KMS-11 (cell line): ENCODE results near the gene PRPF39.

Experiments
- H2AFZ ChIP-seq: fragments of 200-600 bp; sonication (generic); 2 replicates; pipeline ENCODE4 v1.6.1; 2016; ENCODE audit warnings: antibody characterized with exemption, mixed run types, low read depth
- H3K27ac ChIP-seq: fragments of 200-600 bp; sonication (generic); 2 replicates; pipeline ENCODE4 v1.6.1; 2016; ENCODE audit warnings: mild to moderate bottlenecking, mixed run types
- H3K27me3 ChIP-seq: fragments of 200-600 bp; sonication (generic); 2 replicates; pipeline ENCODE4 v1.6.1; 2017; ENCODE audit warnings: mild to moderate bottlenecking, low read depth, mixed run types, moderate library complexity; ENCODE audit not compliant: insufficient read depth
- H3K36me3 ChIP-seq: fragments of 200-600 bp; sonication (generic); 2 replicates; pipeline ENCODE4 v1.6.1; 2017; ENCODE audit warnings: mild to moderate bottlenecking, mixed run types; ENCODE audit not compliant: insufficient read depth
- H3K4me1 ChIP-seq: fragments of 200-600 bp; sonication (generic); 2 replicates; pipeline ENCODE4 v1.6.1; 2016; ENCODE audit warnings: mild to moderate bottlenecking, low read depth, mixed run types; ENCODE audit not compliant: poor library complexity, severe bottlenecking
- H3K4me2 ChIP-seq: fragments of 200-600 bp; sonication (generic); 2 replicates; pipeline ENCODE4 v1.7.0; 2016; ENCODE audit warnings: mild to moderate bottlenecking, mixed run types
- H3K4me3 ChIP-seq: fragments of 200-600 bp; sonication (generic); IDR thresholded peaks from 2 replicates; pipeline ENCODE4 v1.6.1; 2017; ENCODE audit warnings: low read depth, low read length, mixed read lengths; ENCODE audit not compliant: insufficient read depth
- H3K79me2 ChIP-seq: fragments of 200-600 bp; sonication (generic); 2 replicates; pipeline ENCODE4 v1.6.1; 2016; ENCODE audit warnings: low read depth, mixed run types; ENCODE audit not compliant: insufficient read depth
- H3K9ac ChIP-seq: fragments of 200-600 bp; sonication (generic); 2 replicates; pipeline ENCODE4 v1.6.1; 2016; ENCODE audit warnings: mild to moderate bottlenecking, mixed run types
- H4K20me1 ChIP-seq: fragments of 200-600 bp; sonication (generic); 2 replicates; pipeline ENCODE4 v1.6.1; 2016; ENCODE audit warnings: mild to moderate bottlenecking, mixed run types; ENCODE audit not compliant: insufficient read depth
- TF ChIP-seq, protein P1 (sequence below): fragments of 200-600 bp; sonication (generic); conservative IDR thresholded peaks from 2 replicates; pipeline ENCODE4 v1.6.1; 2017; ENCODE audit warnings: low read depth, mild to moderate bottlenecking, antibody characterized with exemption, low read length, moderate library complexity, mixed read lengths

Gene PRPF39

DNA sequence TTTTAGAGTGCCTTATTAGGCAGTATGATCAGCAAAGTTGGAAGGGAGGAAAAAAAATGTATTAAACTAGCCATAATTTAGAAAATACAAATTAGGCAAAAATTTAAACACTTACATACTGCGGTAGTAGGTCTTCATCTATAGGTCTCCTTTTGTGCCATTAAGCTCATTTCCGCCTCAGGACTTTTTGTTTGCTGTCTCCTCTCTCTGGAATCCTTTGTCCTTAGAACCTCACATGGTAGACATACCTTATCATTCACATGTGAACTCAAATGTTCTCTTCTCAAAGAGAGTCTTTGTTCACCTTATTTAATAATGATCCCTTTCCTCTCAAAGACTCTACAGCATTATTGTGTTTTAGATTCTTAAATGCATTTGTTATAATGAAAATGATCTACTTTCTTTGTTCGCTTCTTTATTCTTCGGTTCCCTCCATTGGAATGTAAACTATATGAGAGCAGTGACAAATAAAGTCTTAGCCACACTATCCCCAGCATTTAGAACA lies 66.5 kb downstream of the PRPF39 start:
- H3K4me1 ChIP-seq = no peaks in the 10 kb centered on the region
- H3K4me3 ChIP-seq = no peak overlapping the region
- no peak overlapping the region for H3K4me2 ChIP-seq
- H3K27me3 ChIP-seq = no peaks in the 10 kb centered on the region
- TF ChIP-seq, protein P1, sequence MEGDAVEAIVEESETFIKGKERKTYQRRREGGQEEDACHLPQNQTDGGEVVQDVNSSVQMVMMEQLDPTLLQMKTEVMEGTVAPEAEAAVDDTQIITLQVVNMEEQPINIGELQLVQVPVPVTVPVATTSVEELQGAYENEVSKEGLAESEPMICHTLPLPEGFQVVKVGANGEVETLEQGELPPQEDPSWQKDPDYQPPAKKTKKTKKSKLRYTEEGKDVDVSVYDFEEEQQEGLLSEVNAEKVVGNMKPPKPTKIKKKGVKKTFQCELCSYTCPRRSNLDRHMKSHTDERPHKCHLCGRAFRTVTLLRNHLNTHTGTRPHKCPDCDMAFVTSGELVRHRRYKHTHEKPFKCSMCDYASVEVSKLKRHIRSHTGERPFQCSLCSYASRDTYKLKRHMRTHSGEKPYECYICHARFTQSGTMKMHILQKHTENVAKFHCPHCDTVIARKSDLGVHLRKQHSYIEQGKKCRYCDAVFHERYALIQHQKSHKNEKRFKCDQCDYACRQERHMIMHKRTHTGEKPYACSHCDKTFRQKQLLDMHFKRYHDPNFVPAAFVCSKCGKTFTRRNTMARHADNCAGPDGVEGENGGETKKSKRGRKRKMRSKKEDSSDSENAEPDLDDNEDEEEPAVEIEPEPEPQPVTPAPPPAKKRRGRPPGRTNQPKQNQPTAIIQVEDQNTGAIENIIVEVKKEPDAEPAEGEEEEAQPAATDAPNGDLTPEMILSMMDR = no peak
- H2AFZ ChIP-seq = no peak overlapping the region
- no peaks in the 10 kb centered on the region for H4K20me1 ChIP-seq
- no peak overlapping the region for H3K27ac ChIP-seq
- no peaks in the 10 kb centered on the region for H3K79me2 ChIP-seq
- H3K9ac ChIP-seq = no peak overlapping the region
- no peaks in the 10 kb centered on the region for H3K36me3 ChIP-seq

- Histone ChIP-seq H3K4me2 (no peak overlapping the region), H3K27me3 (no peaks in the 10 kb centered on the region), H2AFZ (no peak overlapping the region), H3K9ac (no peak overlapping the region), H3K27ac (no peak overlapping the region), H3K36me3 (no peaks in the 10 kb centered on the region), H3K4me3 (no peak overlapping the region), H3K4me1 (no peaks in the 10 kb centered on the region), H4K20me1 (no peaks in the 10 kb centered on the region), H3K79me2 (no peaks in the 10 kb centered on the region)
- TF ChIP-seq, protein P1 = no peak
Measured at GRCh38 chr14:45156067-45156466, 72.2 kb downstream of the PRPF39 start.
